Smooth muscle cell (in vitro differentiated cells): ENCODE results near the gene PIGL. TPM values are rescaled to one million over a fixed set of nuclear protein-coding genes. Genes with fewer than 3 reads are reported as not detected.

ENCODE experiments used
- DNase-seq: peaks from one replicate; lab custom pipeline; 2025; ENCODE audit not compliant: unreplicated experiment; lab: John Stamatoyannopoulos, UW
- H2AFZ ChIP-seq: fragments of 200-600 bp; sonication (generic); 2 replicates; pipeline ENCODE4 v1.6.0; 2016; ENCODE audit warnings: antibody characterized with exemption, low read depth, mild to moderate bottlenecking
- H3F3A ChIP-seq: fragments of 200-600 bp; sonication (generic); 2 replicates; pipeline ENCODE4 v1.6.0; 2017; ENCODE audit warnings: antibody characterized with exemption, low read depth
- H3K27ac ChIP-seq: fragments of 200-600 bp; sonication (generic); 2 replicates; pipeline ENCODE4 v1.5.1; 2016; ENCODE audit warnings: low read depth, mild to moderate bottlenecking
- H3K27me3 ChIP-seq: fragments of 200-600 bp; sonication (generic); 2 replicates; pipeline ENCODE4 v1.6.1; 2016; ENCODE audit warnings: low read depth, mild to moderate bottlenecking
- H3K36me3 ChIP-seq: fragments of 200-600 bp; sonication (generic); 2 replicates; pipeline ENCODE4 v1.5.1; 2016; ENCODE audit warnings: low read depth
- H3K4me1 ChIP-seq: fragments of 200-600 bp; sonication (generic); 2 replicates; pipeline ENCODE4 v1.5.1; 2016; ENCODE audit warnings: low read depth
- H3K4me2 ChIP-seq: fragments of 200-600 bp; sonication (generic); 2 replicates; pipeline ENCODE4 v1.6.0; 2016; ENCODE audit warnings: mild to moderate bottlenecking
- H3K4me3 ChIP-seq: fragments of 200-600 bp; sonication (generic); 2 replicates; pipeline ENCODE4 v1.5.1; 2016; ENCODE audit warnings: mild to moderate bottlenecking
- H3K79me2 ChIP-seq: fragments of 200-600 bp; sonication (generic); 2 replicates; pipeline ENCODE4 v1.6.0; 2016; ENCODE audit warnings: low read depth, mild to moderate bottlenecking
- H3K9ac ChIP-seq: fragments of 200-600 bp; sonication (generic); 2 replicates; pipeline ENCODE4 v1.6.0; 2016; ENCODE audit warnings: low read depth
- H3K9me3 ChIP-seq: fragments of 200-600 bp; sonication (generic); replicated peaks from 2 replicates; pipeline ENCODE4 v1.5.1; 2016; ENCODE audit warnings: low read depth
- H4K20me1 ChIP-seq: fragments of 200-600 bp; sonication (generic); 2 replicates; pipeline ENCODE4 v1.6.0; 2016; ENCODE audit warnings: low read depth
- WGBS: methylation state at CpG from one replicate; pipeline ENCODE4 v1.1.7; 2016; ENCODE audit warnings: low lambda C conversion rate; 5-methylcytosine and 5-hydroxymethylcytosine counted together
- microRNA counts: library from miRNA; unstranded; fragments of <30 nt; microRNA quantifications from one replicate; lab custom pipeline; 2016
- microRNA-seq: library from miRNA; unstranded; fragments of <30 nt; microRNA quantifications from one replicate; pipeline ENCODE4, GENCODE V29; 2016; ENCODE audit warnings: borderline number of aligned reads
- polyA plus RNA-seq: library from polyadenylated mRNA; unstranded; fragments of >200 nt; fragmentation: Nextera tagmentation; extraction: Ambion mirVana; gene quantifications from 2 replicates; pipeline ENCODE4 v1.2.1, GENCODE V29; 2016
- small RNA-seq: library from RNA; depleted of rRNA; stranded (forward); fragments of <200 nt; gene quantifications from one replicate; pipeline ENCODE3, GENCODE V24; 2014
- total RNA-seq: library from RNA; depleted of rRNA; stranded (reverse); fragments of >200 nt; gene quantifications from 2 replicates; pipeline ENCODE4 v1.2.3, GENCODE V29; 2014
- TF ChIP-seq, protein P1 (sequence below): fragments of 200-600 bp; sonication (generic); IDR thresholded peaks from 2 replicates; pipeline ENCODE4 v1.5.1; 2017; ENCODE audit warnings: borderline replicate concordance, mild to moderate bottlenecking, antibody characterized with exemption; ENCODE audit not compliant: insufficient read depth, poor library complexity, severe bottlenecking

Gene PIGL
- total and polyA plus RNA-seq, 2 experiments from 2014 or later, result 20.2 to 56.0 TPM

GRCh38 chr17:16371742-16372141, 154.7 kb downstream of the PIGL start:
- H3K79me2 ChIP-seq, result no peaks in the 10 kb centered on the region

DNA sequence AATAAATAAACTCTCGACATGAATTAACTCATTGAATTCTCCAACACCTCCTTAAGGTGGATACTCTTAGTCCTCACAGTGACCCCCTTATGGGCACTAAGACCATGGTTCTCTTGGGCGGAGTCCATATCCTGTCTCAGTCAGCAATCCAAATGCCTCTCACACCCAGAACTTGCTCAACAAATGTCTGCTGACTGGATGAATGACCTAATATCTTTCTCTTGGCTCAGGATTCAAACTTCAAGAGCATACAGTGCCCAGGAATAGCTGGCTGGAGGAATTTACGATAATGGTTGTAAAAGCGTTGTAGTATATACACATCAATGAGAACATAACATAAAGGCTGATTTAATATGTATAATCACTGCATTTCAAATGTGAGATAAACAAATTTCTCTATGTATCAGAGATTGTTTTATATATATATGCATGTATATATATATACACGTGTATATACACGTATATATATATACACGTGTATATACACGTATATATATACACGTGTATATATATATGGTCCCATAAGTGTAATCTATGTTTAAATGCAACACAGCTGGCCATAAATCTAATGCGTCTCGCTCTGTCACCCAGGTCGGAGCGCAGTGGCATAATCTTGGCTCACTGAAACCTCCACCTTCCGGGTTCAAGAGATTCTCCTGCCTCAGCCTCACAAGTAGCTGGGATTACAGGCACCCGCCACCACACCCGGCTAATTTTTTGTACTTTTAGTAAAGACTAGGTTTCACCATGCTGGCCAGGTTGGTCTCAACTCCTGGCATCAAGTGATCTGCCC, 157.3 kb downstream of the PIGL start:
- H3K4me3 ChIP-seq, result no peak overlapping the region
- no peaks in the 10 kb centered on the region for H3K9me3 ChIP-seq
- no peak for DNase-seq
- no peaks in the 10 kb centered on the region for H4K20me1 ChIP-seq
- H3K36me3 ChIP-seq, result no peaks in the 10 kb centered on the region
- no peaks in the 10 kb centered on the region for H3K79me2 ChIP-seq
- no peak overlapping the region for H3K9ac ChIP-seq
- H3K27me3 ChIP-seq, result no peaks in the 10 kb centered on the region
- H3K27ac ChIP-seq, result no peak overlapping the region
- H3K4me2 ChIP-seq, result no peak overlapping the region
- 93% methylated on average over 16 of the region's 16 CpGs for WGBS
- no peak overlapping the region for H2AFZ ChIP-seq
- TF ChIP-seq, protein P1, sequence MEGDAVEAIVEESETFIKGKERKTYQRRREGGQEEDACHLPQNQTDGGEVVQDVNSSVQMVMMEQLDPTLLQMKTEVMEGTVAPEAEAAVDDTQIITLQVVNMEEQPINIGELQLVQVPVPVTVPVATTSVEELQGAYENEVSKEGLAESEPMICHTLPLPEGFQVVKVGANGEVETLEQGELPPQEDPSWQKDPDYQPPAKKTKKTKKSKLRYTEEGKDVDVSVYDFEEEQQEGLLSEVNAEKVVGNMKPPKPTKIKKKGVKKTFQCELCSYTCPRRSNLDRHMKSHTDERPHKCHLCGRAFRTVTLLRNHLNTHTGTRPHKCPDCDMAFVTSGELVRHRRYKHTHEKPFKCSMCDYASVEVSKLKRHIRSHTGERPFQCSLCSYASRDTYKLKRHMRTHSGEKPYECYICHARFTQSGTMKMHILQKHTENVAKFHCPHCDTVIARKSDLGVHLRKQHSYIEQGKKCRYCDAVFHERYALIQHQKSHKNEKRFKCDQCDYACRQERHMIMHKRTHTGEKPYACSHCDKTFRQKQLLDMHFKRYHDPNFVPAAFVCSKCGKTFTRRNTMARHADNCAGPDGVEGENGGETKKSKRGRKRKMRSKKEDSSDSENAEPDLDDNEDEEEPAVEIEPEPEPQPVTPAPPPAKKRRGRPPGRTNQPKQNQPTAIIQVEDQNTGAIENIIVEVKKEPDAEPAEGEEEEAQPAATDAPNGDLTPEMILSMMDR, result no peak
- H3K4me1 ChIP-seq, result no peaks in the 10 kb centered on the region
- H3F3A ChIP-seq, result peaks cover 5% of the 10 kb centered on the region

More at GRCh38 chr17:16371742-16372141, 154.7 kb downstream of the PIGL start:
- H3K4me1 ChIP-seq, result no peaks in the 10 kb centered on the region
- TF ChIP-seq, protein P1, result no peak
- no peak overlapping the region for H3K27ac ChIP-seq
- DNase-seq, result no peak
- no peak overlapping the region for H3K4me2 ChIP-seq
- no peaks in the 10 kb centered on the region for H3F3A ChIP-seq
- no peak overlapping the region for H3K9ac ChIP-seq
- no peaks in the 10 kb centered on the region for H4K20me1 ChIP-seq
- no peaks in the 10 kb centered on the region for H3K9me3 ChIP-seq
- no peak overlapping the region for H3K4me3 ChIP-seq
- no peaks in the 10 kb centered on the region for H3K36me3 ChIP-seq
- no peaks in the 10 kb centered on the region for H3K27me3 ChIP-seq
- 81% methylated on average over 5 of the region's 5 CpGs for WGBS
- H2AFZ ChIP-seq, result no peak overlapping the region

MicroRNAs encoded within 50 kb of the gene (microRNA counts, 767-probe panel; counts per million panel counts)
- microRNA hsa-miR-1288 (lab: Ali Mortazavi, UCI), result 183 counts per million

Small RNAs within 50 kb of the gene (microRNA-seq; reads per million reads assigned to microRNA genes)
- not detected for gene MIR1288

Small RNAs within 50 kb of the gene (small RNA-seq; reads per million reads assigned to genes)
- 0.08 reads per million for gene MIR1288

Other genes starting within 250 kb of the PIGL start
- gene ZSWIM7, start 217.5 kb upstream of the PIGL start, total RNA-seq, result 11.7 and 16.8 TPM in 2 replicates
- gene ZSWIM7, start 217.5 kb upstream of the PIGL start, polyA plus RNA-seq, result 22.0 and 23.6 TPM in 2 replicates
- 18.1 and 38.7 TPM in 2 replicates for gene TTC19, start 217.4 kb upstream of the PIGL start, total RNA-seq
- gene TTC19, start 217.4 kb upstream of the PIGL start, polyA plus RNA-seq, result 17.4 and 22.9 TPM in 2 replicates
- gene NCOR1, start 1.7 kb upstream of the PIGL start, total RNA-seq, result 87.9 and 119 TPM in 2 replicates
- gene NCOR1, start 1.7 kb upstream of the PIGL start, polyA plus RNA-seq, result 79.1 and 105 TPM in 2 replicates
- 17.5 and 21.2 TPM in 2 replicates for gene CENPV, start 136.3 kb downstream of the PIGL start, total RNA-seq
- gene CENPV, start 136.3 kb downstream of the PIGL start, polyA plus RNA-seq, result 33.9 and 44.5 TPM in 2 replicates
- 1,100 and 1,184 TPM in 2 replicates for gene UBB, start 163.9 kb downstream of the PIGL start, total RNA-seq
- gene UBB, start 163.9 kb downstream of the PIGL start, polyA plus RNA-seq, result 2,038 and 2,323 TPM in 2 replicates
- 51.4 and 58.0 TPM in 2 replicates for gene TRPV2, start 198.4 kb downstream of the PIGL start, total RNA-seq
- gene TRPV2, start 198.4 kb downstream of the PIGL start, polyA plus RNA-seq, result 65.6 and 92.9 TPM in 2 replicates